ENCODE results near the gene SOX6.
"Not testable (repeated sequence)": the region's sequence is repeated elsewhere in the genome, so short reads cannot be mapped to it uniquely, and the experiment has no call there.

Gene SOX6

DNA sequence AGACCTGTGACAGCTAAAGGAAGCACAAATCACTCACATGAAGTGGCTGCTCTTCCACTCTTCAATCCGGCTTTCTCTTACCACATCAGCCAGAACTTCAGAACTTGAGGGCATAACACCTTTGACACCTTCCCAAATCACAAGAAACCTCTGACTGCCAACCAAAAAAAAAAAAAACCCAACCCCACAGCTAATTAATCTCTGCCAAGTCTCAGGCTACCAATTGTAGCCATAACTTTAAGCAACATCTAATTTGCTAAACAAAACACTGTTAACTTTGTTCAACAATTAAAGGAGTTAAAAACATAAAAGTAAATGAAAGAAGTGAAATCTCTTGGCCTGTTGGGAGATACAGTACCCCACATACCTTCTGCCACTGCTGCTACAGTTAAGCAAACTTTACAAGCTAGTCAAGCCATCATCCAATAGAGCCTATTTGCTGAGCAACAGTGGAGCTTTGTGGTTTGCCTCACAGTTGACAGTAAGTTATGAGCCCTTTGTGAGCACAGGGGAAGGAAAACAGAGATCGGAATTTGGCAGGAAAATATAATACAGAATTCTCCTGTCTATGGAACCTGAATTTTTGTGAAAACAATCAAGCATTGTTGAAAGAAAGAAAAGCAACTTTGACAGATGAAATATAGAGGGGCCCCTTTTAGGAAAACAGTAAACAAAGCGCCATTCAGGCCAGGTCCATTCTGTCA is at the start of gene SOX6:
SOX6 (minus strand) TSS at position 490 of the 704 bp plus-strand sequence. CDS start 15,298 bp downstream, outside the sequence.
- no peak for DNase-seq (ENCODE audit: low read depth in 2 of 2)

DNA sequence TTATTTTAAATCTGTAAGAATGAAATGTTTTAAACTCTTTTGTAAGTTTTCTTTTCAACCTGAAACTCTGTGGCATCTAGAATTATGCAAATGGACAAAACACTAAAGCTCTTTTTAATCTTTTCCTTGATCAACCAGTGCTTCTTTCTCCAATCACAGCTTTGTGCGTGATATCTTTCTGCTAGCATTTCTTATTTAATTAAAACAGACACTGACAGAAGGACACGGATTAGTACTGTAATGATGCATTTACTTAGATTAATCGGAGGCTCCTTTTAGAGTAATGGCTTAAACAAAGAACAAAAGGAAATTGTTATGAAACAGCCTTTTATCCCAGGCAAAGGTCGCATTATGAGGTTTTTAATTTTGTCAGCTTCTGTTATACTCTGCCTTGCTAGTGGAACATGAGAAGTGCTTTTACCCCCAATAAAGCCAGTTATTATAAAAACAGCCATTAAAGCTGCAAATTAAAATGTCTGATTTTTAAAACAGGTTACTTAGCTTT is 48.5 kb upstream of the SOX6 start:
- DNase-seq (ENCODE audit: low read depth in 2 of 2) = no peak

DNA sequence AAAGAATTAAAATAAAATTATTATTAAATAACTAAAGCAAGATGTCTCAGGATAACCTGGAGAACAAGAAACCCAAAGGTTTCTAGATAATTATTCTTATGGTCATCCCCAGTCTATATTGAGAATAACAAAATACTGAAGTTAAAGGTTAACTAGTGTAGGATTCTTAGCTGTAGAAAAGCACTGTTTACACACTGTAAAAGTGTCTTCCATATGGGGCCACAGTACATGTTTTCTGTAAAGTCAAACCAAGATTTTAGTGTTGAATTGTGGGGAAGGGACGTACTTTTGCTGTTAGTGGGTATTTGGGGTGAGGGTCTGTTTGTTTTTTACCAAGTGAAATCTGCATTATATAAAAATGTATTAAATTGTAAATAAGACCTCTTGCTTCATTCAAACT is 47.5 kb upstream of the SOX6 start:
- DNase-seq (ENCODE audit: low read depth in 2 of 2) = no peak

DNA sequence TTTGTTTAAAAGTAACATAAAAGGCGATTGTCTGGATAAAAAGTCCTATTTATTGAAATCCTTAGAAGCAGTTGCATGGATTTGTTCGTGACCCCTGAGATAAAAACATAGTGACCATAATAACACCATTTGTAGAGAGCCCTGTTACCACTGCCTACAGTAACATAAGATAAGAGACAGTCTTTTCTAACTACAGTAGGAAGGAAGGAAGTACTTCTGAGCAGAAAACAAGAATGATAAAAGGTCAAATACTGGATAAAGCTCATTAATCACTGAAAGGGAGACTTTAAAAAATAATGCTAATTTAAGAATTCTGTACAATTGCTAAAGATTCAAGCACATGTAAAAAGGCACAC is 47.1 kb upstream of the SOX6 start:
- DNase-seq (ENCODE audit: low read depth in 2 of 2) = no peak

DNA sequence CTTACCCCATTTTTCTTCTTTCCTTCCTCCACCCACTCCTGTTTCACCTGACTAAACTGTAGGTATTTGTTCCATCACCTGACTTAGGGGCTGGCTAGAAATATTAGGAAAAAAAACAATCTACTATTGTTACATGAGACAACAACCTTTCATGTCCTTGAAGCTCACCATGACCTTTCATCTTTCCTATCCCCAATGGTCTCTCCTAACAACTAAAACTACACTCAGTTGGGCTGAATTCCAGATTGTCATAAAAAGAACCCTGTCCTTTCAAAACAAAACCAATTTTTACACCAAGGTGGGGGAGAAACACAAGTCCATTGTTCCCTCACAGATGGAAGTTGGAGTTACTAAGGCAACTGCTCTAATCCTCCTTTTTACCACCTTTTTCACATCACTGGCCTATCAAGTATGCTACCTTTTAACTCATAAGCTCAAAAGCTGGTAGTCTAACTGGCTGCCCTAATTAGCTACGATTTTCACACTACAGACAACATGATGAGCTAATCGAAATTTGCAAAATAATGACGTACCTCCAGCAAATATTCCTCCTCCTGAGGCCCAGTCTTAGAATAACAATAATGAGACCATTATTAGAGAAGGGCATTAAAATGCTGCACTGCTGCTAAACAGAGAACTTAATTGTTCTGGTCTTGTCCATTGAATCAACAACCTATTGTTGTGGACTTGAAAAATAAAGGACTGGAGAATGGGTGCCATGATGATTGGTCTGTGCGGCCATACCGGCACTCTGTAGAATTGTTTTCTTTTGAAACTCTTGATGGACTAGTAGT is 46.5 kb upstream of the SOX6 start:
- no peak for DNase-seq (ENCODE audit: low read depth in 2 of 2)

DNA sequence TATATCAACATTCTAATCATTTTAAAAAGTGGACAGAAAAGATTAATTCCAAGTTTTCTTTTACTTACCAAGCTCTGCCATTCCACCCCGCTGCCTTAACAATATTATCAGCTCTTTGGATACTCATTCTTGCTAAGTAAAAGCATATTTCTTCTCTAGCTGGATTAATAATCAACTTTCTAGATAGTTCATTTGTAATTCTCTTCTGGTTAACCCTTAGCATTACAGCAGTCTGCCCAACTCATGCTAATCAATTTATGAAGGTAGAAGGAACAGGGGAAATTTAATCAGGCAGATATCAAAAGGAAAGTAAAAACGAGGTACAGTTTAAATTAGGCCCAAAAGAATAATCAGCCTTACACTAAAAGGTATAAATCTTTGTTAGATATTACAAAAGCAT is 41.0 kb upstream of the SOX6 start:
- DNase-seq (ENCODE audit: low read depth in 2 of 2) = no peak

DNA sequence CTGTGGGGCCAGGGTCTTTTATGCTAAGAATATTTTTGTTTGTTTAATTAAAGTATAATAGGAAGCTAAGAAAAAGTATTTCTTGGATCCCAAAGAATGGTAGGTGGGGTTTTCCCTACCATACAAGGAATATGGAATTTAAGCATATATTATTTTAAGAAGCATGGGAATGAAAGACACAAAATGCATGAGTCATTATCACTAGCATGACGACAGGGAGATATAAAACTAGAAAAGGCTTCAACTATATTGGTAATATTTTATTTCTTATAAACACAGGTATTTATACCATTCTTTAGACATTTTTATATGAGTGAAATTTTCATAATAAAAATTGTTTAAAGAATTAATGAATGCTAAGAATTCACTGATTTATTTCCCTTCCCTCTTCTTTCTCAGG is 39.3 kb upstream of the SOX6 start:
- no peak for DNase-seq (ENCODE audit: low read depth in 2 of 2)

DNA sequence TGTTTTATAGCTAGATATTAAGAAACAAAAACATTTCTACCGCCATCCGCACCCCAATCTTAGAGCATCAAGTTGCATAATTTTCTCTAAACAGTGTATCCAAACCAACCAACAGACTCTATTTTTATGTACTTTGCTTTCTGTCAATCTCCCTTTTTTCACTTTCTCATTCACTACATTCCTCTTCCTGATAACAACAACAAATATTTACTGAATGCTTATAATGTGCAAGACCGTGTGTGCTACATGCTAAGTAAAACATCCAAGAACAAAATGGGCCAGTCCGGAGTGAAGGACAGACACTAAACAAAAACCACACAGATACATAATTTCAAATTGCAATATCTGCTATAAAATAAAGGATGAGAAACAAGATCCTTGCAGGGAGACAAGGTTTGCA is 38.6 kb upstream of the SOX6 start:
- no peak for DNase-seq (ENCODE audit: low read depth in 2 of 2)

DNA sequence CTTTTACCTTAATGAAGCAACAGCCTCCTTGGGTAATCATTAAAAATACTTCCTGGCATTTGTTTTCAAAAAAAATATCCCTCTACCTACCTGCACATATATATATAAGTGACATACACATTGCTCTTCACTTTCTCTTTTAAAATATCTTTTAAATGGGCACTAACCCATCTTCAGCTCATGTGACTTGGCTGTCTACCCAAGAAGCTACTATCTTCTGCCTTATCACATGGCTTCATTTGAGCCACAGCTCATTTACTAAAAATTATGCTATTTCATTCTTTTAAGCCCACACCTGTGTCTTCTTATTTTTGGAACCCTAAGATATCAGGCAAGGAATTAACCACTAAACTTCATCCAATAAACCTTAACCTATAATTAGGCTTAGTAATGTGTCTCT is 37.0 kb upstream of the SOX6 start:
- DNase-seq (ENCODE audit: low read depth in 2 of 2) = no peak

DNA sequence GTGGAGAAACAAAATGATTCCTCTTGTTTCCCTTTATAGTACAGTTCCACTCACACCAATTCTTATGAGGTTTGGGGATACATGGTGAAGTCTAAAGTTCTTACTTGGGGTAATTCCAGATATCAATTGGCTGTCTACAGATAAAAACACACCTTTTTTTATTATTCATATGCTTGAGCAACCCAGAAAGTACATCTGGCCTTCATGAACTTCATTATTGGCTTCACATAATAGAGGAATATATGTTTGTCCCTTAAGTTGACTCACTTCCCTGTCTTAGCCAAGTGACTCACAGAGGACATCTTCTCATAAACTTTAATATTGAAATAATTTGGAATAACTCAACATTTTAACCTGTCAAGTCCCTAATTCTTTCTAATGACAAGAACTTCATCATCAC is 36.3 kb upstream of the SOX6 start:
- DNase-seq (ENCODE audit: low read depth in 2 of 2) = no peak

DNA sequence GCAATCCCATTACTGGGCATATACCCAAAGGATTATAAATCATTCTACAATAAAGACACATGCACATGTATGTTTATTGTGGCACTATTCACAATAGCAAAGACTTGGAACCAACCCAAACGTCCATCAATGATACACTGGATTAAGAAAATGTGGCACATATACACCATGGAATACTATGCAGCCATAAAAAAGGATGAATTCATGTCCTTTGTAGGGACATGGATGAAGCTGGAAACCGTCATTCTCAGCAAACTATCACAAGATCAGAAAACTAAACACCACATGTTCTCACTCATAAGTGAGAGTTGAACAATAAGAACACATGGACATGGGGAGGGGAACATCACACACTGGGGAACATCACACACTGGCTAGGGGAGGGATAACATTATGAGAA is 34.5 kb upstream of the SOX6 start:
- DNase-seq (ENCODE audit: low read depth in 2 of 2) = not testable (repeated sequence)

DNA sequence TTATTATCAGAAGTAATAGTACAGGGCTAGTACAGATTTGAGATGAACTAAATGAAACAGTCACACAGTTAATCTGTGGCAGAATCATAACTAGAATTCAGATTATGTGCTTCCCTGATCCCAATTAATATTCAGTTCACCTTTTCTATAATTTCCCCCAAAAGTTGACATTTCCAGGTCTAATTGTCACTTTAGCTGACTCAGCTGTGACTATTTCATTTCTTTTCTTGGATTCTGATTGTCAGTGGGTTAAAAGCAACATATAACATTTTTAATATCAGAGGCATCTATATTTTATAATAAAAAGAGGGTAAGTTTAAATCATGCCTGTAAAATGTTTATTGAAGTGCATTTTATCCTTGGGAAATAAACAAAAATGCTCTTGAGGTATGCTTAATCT is 28.8 kb upstream of the SOX6 start:
- DNase-seq (ENCODE audit: low read depth in 2 of 2) = no peak

DNA sequence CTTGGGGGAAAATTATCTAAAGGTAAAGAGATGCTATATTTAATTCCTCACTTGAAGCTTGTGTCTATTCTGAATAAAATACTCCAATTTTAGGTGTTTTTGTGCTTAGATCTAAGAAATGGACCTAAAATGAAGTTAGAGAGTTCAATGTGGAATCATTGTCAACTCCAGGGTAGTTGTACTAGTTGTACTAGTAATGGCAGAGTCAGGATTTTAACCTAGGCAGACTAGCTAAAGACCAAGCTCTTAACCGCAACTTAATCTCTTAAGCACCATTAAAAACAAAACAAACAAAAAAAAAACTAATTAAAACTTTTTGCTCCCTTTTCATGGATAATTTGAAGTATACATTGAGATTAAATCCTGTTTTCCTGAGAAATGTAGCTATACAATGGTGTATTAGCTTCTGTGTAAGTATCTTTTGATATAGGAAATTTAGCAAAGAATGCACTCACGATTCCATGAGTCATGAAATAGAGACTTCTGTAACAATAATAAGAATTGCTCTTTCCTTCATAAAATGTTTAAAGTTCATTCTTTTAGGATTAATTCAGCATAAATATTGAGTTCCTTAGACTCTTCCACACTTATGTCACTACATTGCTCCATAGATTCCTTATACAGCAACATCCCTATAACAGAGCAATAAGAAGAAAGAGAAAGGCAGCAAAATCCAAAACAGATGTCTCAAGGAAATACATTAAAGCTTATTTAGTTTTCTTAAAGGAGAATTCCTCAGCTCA is 26.5 kb upstream of the SOX6 start:
- no peak for DNase-seq (ENCODE audit: low read depth in 2 of 2)

DNA sequence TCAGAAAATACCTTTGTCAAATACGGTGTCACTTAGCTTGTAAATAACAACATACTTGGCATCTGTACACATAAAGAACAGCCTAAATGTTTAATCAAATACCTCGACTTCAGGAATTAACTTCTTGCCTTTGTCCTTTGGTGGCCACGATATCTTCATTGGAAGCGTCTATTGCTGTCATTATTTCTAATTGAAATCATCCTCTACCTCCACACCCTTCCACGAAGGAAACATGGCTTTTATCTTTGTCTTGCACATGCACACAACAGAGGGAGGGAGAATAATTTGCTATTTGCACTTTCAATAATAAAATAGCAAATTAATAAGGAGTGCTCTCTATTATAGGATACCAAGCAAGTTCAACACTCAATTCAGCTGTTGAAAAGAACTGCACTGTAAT is 25.8 kb upstream of the SOX6 start:
- no peak for DNase-seq (ENCODE audit: low read depth in 2 of 2)

DNA sequence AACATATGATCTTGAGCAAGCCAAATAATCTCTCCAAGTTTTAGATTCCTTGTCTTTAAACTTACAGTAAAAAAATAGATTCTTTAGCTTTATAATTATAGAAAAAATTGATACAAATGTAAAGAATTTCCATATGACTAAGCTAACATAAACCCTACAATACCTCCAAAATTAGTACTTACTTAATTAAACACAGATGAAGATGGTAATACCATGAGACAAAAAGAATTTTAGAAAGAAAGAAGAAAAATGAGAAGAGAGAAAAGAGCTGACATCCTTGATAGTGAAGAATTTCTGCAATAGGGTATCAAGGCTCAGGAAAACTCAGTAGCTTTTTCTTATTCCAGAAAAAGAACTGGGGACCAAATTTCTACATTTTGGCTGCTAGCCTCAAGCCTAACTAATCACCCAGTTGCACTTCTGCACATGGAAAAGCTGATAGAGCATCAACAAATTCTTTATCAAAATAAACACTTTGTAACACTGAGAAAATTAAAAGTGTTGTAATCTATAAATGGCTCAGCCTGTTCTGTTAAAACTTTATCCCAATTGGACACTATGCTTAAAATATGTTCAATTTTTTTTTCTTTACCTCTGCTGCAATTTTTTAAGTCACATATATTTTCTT is 24.7 kb upstream of the SOX6 start:
- no peak for DNase-seq (ENCODE audit: low read depth in 2 of 2)

DNA sequence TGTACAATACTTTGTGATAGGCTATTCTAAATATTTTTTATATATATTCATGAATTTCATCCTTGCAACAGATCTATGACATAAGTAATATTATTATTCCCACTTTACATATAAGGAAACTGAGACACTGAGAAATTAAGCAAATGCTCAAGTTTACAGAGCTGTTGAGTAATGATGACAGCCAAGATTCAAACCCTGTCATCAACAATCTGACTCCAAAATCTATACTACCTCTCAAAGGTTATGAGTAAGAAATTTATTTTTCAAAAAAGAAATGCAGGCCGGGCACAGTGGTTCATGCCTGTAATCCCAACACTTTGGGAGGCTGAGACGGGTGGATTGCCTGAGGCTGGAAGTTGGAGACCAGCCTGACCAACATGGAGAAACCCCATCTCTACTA is 22.6 kb upstream of the SOX6 start:
- no peak for DNase-seq (ENCODE audit: low read depth in 2 of 2)

DNA sequence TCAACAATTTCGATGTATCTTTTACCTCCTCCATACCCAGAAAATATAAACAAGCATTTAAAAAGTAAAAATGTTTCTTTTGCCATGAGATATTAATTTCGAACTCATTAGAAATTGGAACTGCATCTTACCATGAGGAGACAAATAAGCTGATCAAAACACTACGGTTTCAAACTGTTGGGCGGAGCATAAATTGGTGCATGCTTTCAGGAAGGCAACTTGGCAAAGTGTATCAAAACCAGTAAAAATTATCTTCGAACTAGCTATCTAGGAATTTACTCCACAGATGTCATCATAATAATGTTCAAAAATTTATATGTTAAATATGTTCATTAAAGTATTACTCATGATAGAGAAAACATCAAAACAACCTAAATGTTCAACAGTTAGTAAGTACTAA is 21.4 kb upstream of the SOX6 start:
- no peak for DNase-seq (ENCODE audit: low read depth in 2 of 2)

DNA sequence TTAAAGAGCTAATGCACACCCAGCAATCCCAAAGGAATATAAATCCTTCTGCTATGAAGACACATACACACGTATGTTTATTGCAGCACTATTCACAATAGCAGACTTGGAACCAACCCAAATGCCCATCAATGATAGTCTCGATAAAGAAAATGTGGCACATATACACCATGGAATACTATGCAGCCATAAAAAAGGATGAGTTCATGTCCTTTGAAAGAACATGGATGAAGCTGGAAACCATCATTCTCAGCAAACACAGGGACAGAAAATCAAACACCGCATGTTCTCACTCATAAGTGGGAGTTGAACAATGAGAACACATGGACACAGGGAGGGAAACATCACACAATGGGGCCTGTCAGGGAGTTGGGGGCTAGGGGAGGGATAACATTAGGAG is 19.3 kb upstream of the SOX6 start:
- not testable (repeated sequence) for DNase-seq (ENCODE audit: low read depth in 2 of 2)

DNA sequence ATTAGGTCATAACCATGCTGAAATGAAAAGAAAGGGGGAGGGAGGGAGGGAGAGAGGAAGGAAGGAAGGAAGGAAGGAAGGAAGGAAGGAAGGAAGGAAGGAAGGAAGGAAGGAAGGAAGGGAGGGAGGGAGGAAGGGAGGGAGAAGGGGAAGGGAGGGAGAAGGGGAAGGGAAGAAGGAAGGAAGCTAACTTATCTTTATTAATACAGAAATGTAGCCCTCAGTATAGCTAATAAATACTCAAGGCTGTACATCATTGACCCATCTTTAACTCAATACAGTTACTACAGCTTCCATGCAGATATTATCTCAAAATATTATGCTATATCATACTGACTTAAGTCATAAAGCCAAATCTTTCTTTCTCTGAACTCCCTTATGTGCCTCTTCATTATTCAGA is 17.4 kb upstream of the SOX6 start:
- DNase-seq (ENCODE audit: low read depth in 2 of 2) = no peak

DNA sequence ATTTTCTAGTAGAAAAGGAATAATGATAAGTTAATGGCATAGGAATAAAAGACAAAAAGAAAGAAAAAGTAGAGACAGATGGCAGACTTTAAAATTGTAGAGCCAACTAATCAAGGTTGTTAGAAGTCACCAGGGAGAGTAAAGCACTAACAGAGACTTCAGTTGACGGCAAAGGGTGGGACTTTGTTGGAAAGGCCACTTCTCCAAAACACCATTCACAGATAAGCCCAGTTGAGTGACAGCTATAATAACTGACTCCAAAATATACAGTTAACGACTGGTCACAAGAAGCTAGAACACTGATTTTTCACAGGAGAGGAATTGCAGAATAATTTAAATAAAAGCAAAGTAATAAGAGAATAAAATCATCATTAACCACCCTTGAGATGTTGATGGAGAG is 16.0 kb upstream of the SOX6 start:
- no peak for DNase-seq (ENCODE audit: low read depth in 2 of 2)

DNA sequence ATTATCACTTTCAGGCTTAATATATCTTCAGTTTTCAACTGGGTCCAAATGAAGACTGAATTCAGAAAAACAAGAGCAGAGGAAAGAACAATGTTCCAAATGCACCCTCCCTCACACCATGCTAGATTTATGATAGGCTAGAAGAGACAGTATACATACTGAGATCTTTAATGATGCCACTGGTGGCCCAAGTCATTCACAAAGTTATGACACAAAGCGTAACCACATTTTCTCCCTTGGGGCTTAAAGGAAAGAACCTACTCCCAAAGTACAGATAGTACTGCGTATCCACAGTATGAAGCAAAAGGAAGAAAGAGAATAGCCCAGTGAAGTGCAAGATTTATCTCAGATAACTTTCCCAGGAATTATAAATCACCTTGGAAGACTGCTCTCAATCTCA is 10.9 kb upstream of the SOX6 start:
- no peak for DNase-seq (ENCODE audit: low read depth in 2 of 2)

DNA sequence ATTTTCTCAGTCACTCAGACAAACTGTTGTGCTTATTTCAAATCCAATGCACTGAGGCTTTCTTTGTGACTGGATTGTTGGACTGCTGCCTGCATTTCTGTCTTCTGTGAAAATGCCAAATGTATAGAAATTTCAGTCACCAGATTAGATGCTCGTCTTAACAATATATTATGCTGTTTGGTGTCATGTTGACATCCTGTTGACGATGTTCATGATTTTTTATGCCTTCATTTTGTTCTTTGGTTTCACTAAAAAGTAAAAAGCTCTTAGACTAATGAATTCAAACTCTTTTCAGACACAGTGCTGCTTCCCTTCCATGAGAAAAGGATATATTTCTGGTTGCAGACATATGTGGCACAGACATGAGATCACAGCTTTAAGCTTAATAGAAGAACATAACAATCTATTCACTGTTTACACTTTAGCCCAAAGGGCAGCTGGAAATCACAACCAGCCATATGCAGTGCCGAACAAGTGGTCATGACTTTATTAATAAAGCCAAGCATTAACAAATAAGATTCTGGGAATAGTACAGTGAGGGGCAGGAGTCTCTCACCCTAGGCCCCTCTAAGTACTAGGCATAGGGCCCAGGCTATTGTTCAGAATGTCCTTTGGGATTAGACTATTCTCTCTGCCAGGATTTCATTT is 9.4 kb upstream of the SOX6 start:
- DNase-seq (ENCODE audit: low read depth in 2 of 2) = no peak
